HG03103 (cell line): ENCODE results near the gene CDADC1.

Source experiments
- ATAC-seq: cut with Tn5 transposase; IDR thresholded peaks from one replicate; pipeline ENCODE4 v1.9.1; 2021; ENCODE audit warnings: low read depth; ENCODE audit not compliant: unreplicated experiment

Gene CDADC1

GRCh38 chr13:49235856-49236431 lies 11.8 kb upstream of the CDADC1 start:
- ATAC-seq: no peak

- ATAC-seq: no peak
Measured at GRCh38 chr13:49238621-49239020, 9.1 kb upstream of the CDADC1 start.

GRCh38 chr13:49240017-49240416 lies 7.7 kb upstream of the CDADC1 start:
- ATAC-seq: no peak

GRCh38 chr13:49241296-49241695 lies 6.4 kb upstream of the CDADC1 start:
- ATAC-seq: no peak

GRCh38 chr13:49245101-49245500 lies 2.6 kb upstream of the CDADC1 start:
- no peak for ATAC-seq

- ATAC-seq: peak; percentile 23
Measured at GRCh38 chr13:49246850-49247642, 679 bp upstream of the CDADC1 start.

GRCh38 chr13:49248622-49249002 lies 887 bp downstream of the CDADC1 start:
- no peak for ATAC-seq

GRCh38 chr13:49251326-49251725 lies 3.6 kb downstream of the CDADC1 start:
- no peak for ATAC-seq

- no peak for ATAC-seq
Measured at GRCh38 chr13:49253310-49253709, 5.6 kb downstream of the CDADC1 start.

- ATAC-seq: no peak
Measured at GRCh38 chr13:49254007-49254406, 6.3 kb downstream of the CDADC1 start.

- no peak for ATAC-seq
Measured at GRCh38 chr13:49256841-49257240, 9.1 kb downstream of the CDADC1 start.

- no peak for ATAC-seq
Measured at GRCh38 chr13:49258089-49258796, 10.5 kb downstream of the CDADC1 start.

- no peak for ATAC-seq
Measured at GRCh38 chr13:49259586-49259985, 11.9 kb downstream of the CDADC1 start.

GRCh38 chr13:49262634-49263033 lies 14.9 kb downstream of the CDADC1 start:
- ATAC-seq: no peak

- ATAC-seq: no peak
Measured at GRCh38 chr13:49265822-49266221, 18.1 kb downstream of the CDADC1 start.

- ATAC-seq: no peak
Measured at GRCh38 chr13:49271264-49271663, 23.5 kb downstream of the CDADC1 start.

GRCh38 chr13:49272296-49272695 lies 24.6 kb downstream of the CDADC1 start:
- ATAC-seq: no peak

- no peak for ATAC-seq
Measured at GRCh38 chr13:49278211-49278610, 30.5 kb downstream of the CDADC1 start.

- ATAC-seq: no peak
Measured at GRCh38 chr13:49279112-49279511, 31.4 kb downstream of the CDADC1 start.

- ATAC-seq: no peak
Measured at GRCh38 chr13:49279885-49280284, 32.2 kb downstream of the CDADC1 start.

GRCh38 chr13:49287995-49288394 lies 40.3 kb downstream of the CDADC1 start:
- no peak for ATAC-seq

GRCh38 chr13:49288458-49288857 lies 40.7 kb downstream of the CDADC1 start:
- no peak for ATAC-seq
